HepG2 (cell line): Measurements from ENCODE around the gene WWTR1. TPM values are rescaled to one million over a fixed set of nuclear protein-coding genes. Genes with fewer than 3 reads are reported as not detected.

Experiments used
- ATAC-seq: fragments of 200-7000 bp; cut with Tn5 transposase; 3 replicates; pipeline ENCODE4 v1.9.1; 2020; ENCODE audit warnings: mild to moderate bottlenecking, moderate library complexity
- BruUV-seq: library from RNA; stranded (reverse); fragments of 400-500 nt; replicated peaks from 2 replicates; lab custom pipeline; 2021; lab: Mats Ljungman, UMichigan
- CTCF ChIA-PET: fragments of 300-600 bp; formaldehyde crosslinking; extraction: SDS; loops from one replicate; lab custom pipeline; 2021; ENCODE audit warnings: low total read pairs, inconsistent platforms, low intra/inter-chr PET ratio; lab: Yijun Ruan, JAX
- POLR2A ChIA-PET: fragments of 350-600 bp; sonication (Branson Sonifier 250); formaldehyde crosslinking; loops from one replicate; lab custom pipeline; 2020; ENCODE audit warnings: antibody characterized with exemption, inconsistent platforms; lab: Yijun Ruan, JAX
- DNase-seq: peaks from one replicate; pipeline ENCODE4 v3.0.0-alpha.2; 2015; ENCODE audit warnings: low spot score
- FAIRE-seq: peaks from 3 replicates; lab custom pipeline; 2011; peaks lifted over from hg19 to GRCh38; lab: Jason Lieb, UNC
- H2AFZ ChIP-seq: one replicate; pipeline ENCODE4 v1.6.1; 2011; ENCODE audit warnings: low read length, inconsistent platforms
- H3K27ac ChIP-seq: fragments of 300-600 bp; 3 replicates; pipeline ENCODE4 v1.8.0; 2011; ENCODE audit warnings: mixed run types, mild to moderate bottlenecking, mixed read lengths, low read length, inconsistent platforms; ENCODE audit not compliant: insufficient read depth; ENCODE audit errors: extremely low read length
- H3K27me3 ChIP-seq, 2 experiments: fragments of 200-600 bp in 1 of 2; 2 replicates in 1 of 2; 3 replicates in 1 of 2; pipeline versions ENCODE4 v1.6.0 to v1.8.0; 2011; ENCODE audit warnings: low read length in 2 of 2, mild to moderate bottlenecking in 2 of 2, moderate library complexity in 2 of 2, inconsistent platforms in 1 of 2; ENCODE audit not compliant: insufficient read depth in 2 of 2, control insufficient read depth in 1 of 2
- H3K36me3 ChIP-seq, 2 experiments: fragments of 200-600 bp in 1 of 2; replicated peaks in 1 of 2; 2 replicates in 1 of 2; 3 replicates in 1 of 2; pipeline versions ENCODE4 v1.5.1 to v1.8.0; 2011; ENCODE audit warnings: low read length in 2 of 2, inconsistent platforms in 1 of 2; ENCODE audit not compliant: insufficient read depth in 2 of 2, control insufficient read depth in 1 of 2
- H3K4me1 ChIP-seq: 2 replicates; pipeline ENCODE4 v1.5.1; 2012; ENCODE audit warnings: low read length, inconsistent platforms; ENCODE audit not compliant: insufficient read depth
- H3K4me2 ChIP-seq: 2 replicates; pipeline ENCODE4 v1.6.0; 2011; ENCODE audit warnings: low read depth, low read length, inconsistent platforms
- H3K4me3 ChIP-seq, 3 experiments: fragments of 200-600 bp in 1 of 3; sonication (generic), shearing (Covaris generic) in 1 of 3; replicated peaks in 1 of 3; 2 replicates each; pipeline ENCODE4 v1.5.1; 2011 to 2016; ENCODE audit warnings: low read length in 3 of 3, inconsistent platforms in 2 of 3, low read depth in 2 of 3, mild to moderate bottlenecking in 2 of 3, control low read depth in 1 of 3, mixed read lengths in 1 of 3; ENCODE audit not compliant: insufficient read depth in 1 of 3
- H3K79me2 ChIP-seq: one replicate; pipeline ENCODE4 v1.6.1; 2011; ENCODE audit warnings: low read length, inconsistent platforms; ENCODE audit not compliant: insufficient read depth
- H3K9ac ChIP-seq: 2 replicates; pipeline ENCODE4 v1.6.0; 2011; ENCODE audit warnings: mild to moderate bottlenecking, low read depth, low read length, inconsistent platforms; ENCODE audit not compliant: insufficient read depth
- H3K9me3 ChIP-seq: 2 replicates; pipeline ENCODE4 v1.5.1; 2012; ENCODE audit warnings: mild to moderate bottlenecking, low read length
- H4K20me1 ChIP-seq: 2 replicates; pipeline ENCODE4 v1.6.0; 2011; ENCODE audit warnings: inconsistent platforms, mild to moderate bottlenecking, low read length, moderate library complexity; ENCODE audit not compliant: insufficient read depth
- DNMT3B ChIP-seq: conservative IDR thresholded peaks from 2 replicates; pipeline ENCODE4 v1.6.1; 2016; ENCODE audit warnings: missing biosample characterization, control low read depth
- FOXP1 ChIP-seq, 2 experiments: fragments of 450-650 bp in 1 of 2; IDR thresholded peaks; 2 replicates each; pipeline ENCODE4 v1.6.1; 2017 to 2018; ENCODE audit warnings: antibody characterized with exemption in 1 of 2
- ISL2 ChIP-seq: sonication (generic); formaldehyde crosslinking; IDR thresholded peaks from 2 replicates; pipeline ENCODE4 v1.5.0; 2020; ENCODE audit warnings: missing genetic modification reagents
- MBD4 ChIP-seq: IDR thresholded peaks from 2 replicates; pipeline ENCODE4 v1.6.1; 2012; ENCODE audit warnings: low read length, inconsistent platforms, borderline replicate concordance
- MED13 ChIP-seq: sonication (generic); formaldehyde crosslinking; IDR thresholded peaks from 2 replicates; pipeline ENCODE4 v1.5.0; 2020; ENCODE audit warnings: missing genetic modification reagents
- MXD1 ChIP-seq: sonication (generic); formaldehyde crosslinking; IDR thresholded peaks from 2 replicates; pipeline ENCODE4 v1.4.0; 2020; ENCODE audit warnings: mild to moderate bottlenecking, missing genetic modification reagents
- REPIN1 ChIP-seq: sonication (generic); formaldehyde crosslinking; IDR thresholded peaks from 2 replicates; pipeline ENCODE4 v1.8.0; 2022; ENCODE audit warnings: missing genetic modification reagents, low read depth, mild to moderate bottlenecking, borderline replicate concordance
- RNF219 ChIP-seq: sonication (generic); formaldehyde crosslinking; IDR thresholded peaks from 2 replicates; pipeline ENCODE4 v1.5.0; 2020; ENCODE audit warnings: mild to moderate bottlenecking, missing genetic modification reagents
- SMAD9 ChIP-seq: sonication (generic); formaldehyde crosslinking; IDR thresholded peaks from 2 replicates; pipeline ENCODE4 v1.5.1; 2020; ENCODE audit warnings: mild to moderate bottlenecking, missing genetic modification reagents
- SNRNP70 ChIP-seq: fragments of 200-400 bp; formaldehyde crosslinking; IDR thresholded peaks from 2 replicates; pipeline ENCODE4 v1.6.1; 2017; ENCODE audit warnings: mild to moderate bottlenecking, low read depth, low read length, moderate library complexity
- TARDBP ChIP-seq: sonication (generic); formaldehyde crosslinking; IDR thresholded peaks from 2 replicates; pipeline ENCODE4 v1.8.0; 2022; ENCODE audit warnings: mild to moderate bottlenecking, missing genetic modification reagents
- TEAD2 ChIP-seq: sonication (generic); formaldehyde crosslinking; IDR thresholded peaks from 2 replicates; pipeline ENCODE4 v1.9.0; 2021; ENCODE audit warnings: missing genetic modification reagents
- ZNF619 ChIP-seq: sonication (generic); formaldehyde crosslinking; IDR thresholded peaks from 2 replicates; pipeline ENCODE4 v1.4.0; 2020; ENCODE audit warnings: mild to moderate bottlenecking, missing genetic modification reagents
- ZNF75D ChIP-seq: sonication (generic); formaldehyde crosslinking; IDR thresholded peaks from 2 replicates; pipeline ENCODE4 v1.8.1; 2023; ENCODE audit warnings: missing genetic modification reagents, mild to moderate bottlenecking, borderline replicate concordance
- in situ Hi-C: cut with HindIII; loops from 2 replicates; pipeline ENCODE4 v1.10.0; 2017; ENCODE audit warnings: low pct_unique_long_range_greater_than_20kb; ENCODE audit not compliant: extremely low pct_ligation_motif_present
- intact Hi-C: fragments of 100-400 bp; cut with micrococcal nuclease; formaldehyde crosslinking; loops from one replicate; pipeline ENCODE4 v1.10.0; 2022; ENCODE audit not compliant: unreplicated experiment
- polyA plus RNA-seq, 8 experiments: library from polyadenylated mRNA; depleted of rRNA in 3 of 8; stranded (reverse) in 7 of 8; unstranded in 1 of 8; fragments of >200 nt; fragmentation: Illumina TruSeq in 4 of 8; extraction: Trizol in 4 of 8; gene quantifications; 2 replicates each; pipeline versions ENCODE4 v1.2.1 to v1.2.3, GENCODE V29; 2011 to 2016; ENCODE audit warnings: low read depth in 4 of 8, missing spikeins in 1 of 8, mixed read lengths in 1 of 8; ENCODE audit not compliant: insufficient read depth in 1 of 8
- total RNA-seq, 5 experiments: library from RNA; depleted of rRNA; stranded (reverse); fragments of >200 nt; fragmentation: Illumina TruSeq; extraction: Trizol; gene quantifications; 2 replicates each; pipeline ENCODE4 v1.2.3, GENCODE V29; 2016; ENCODE audit warnings: low read depth in 1 of 5

The WWTR1 gene
- total and polyA plus RNA-seq, 2 of the 13 experiments (the other 11 are each of a cell fraction or from before 2014, with no cell fraction given): 19.7 to 139 TPM

GRCh38 chr3:149552700-149553099 lies 105.1 kb downstream of the WWTR1 start (continued):
- TF ChIP-seq SMAD9: no peak

GRCh38 chr3:149551500-149551899 lies 106.3 kb downstream of the WWTR1 start:
- no peak for TF ChIP-seq SNRNP70
- TF ChIP-seq MBD4: no peak
- TF ChIP-seq ZNF75D (CRISPR knock-in tag): no peak
- TF ChIP-seq ISL2 (CRISPR knock-in tag): no peak
- TF ChIP-seq ZNF619 (CRISPR knock-in tag): no peak
- no peak for TF ChIP-seq FOXP1 (IDR thresholded peaks at IDR 0.05)
- TF ChIP-seq FOXP1 (CRISPR knock-in tag; IDR thresholded peaks at IDR 0.05): no peak
- TF ChIP-seq TARDBP (CRISPR knock-in tag): no peak
- TF ChIP-seq MED13: no peak
- TF ChIP-seq DNMT3B (CRISPR knock-in tag): no peak
- no peak for TF ChIP-seq TEAD2 (CRISPR knock-in tag)
- TF ChIP-seq MXD1 (CRISPR knock-in tag): no peak
- no peak for TF ChIP-seq REPIN1
- no peak for TF ChIP-seq RNF219 (CRISPR knock-in tag)
- TF ChIP-seq, all 625 proteins: peak for 0
- Histone ChIP-seq H3K4me1 (peaks cover 65% of the 10 kb centered on the region), H3K4me2 (no peak overlapping the region), H3K36me3 (peaks cover 15 to 41% of the 10 kb centered on the region in 2 experiments; a peak in 4 of 5 replicates), H3K27me3 (no peaks in the 10 kb centered on the region), H4K20me1 (peaks cover 34% of the 10 kb centered on the region; the same call in 1 of the 2 replicates), H3K9ac (no peak overlapping the region), H3K4me3 (no peak overlapping the region), H3K9me3 (no peaks in the 10 kb centered on the region), H2AFZ (no peak overlapping the region), H3K27ac (no peak overlapping the region), H3K79me2 (peaks cover 40% of the 10 kb centered on the region)
- no peak for ATAC-seq
- FAIRE-seq: no peak
- DNase-seq: no peak
- CTCF ChIA-PET: no interaction called here
- in situ Hi-C loops (no loop called here), intact Hi-C loops (no loop called here)
- BruUV-seq: no TSS peak
- POLR2A ChIA-PET: no interaction called here
